ENCODE measurements around the gene KRTAP2-3.

KRTAP2-3 gene

GRCh38 chr17:41029633-41030245, 30.2 kb downstream of the KRTAP2-3 start, which contains the start of gene KRTAP1-4:
Gene KRTAP1-4, minus strand, starts transcription at chr17:41030195. Its CDS starts 117 bp downstream, at chr17:41030078.
- no peak for DNase-seq

GRCh38 chr17:41026715-41027471, 33.0 kb downstream of the KRTAP2-3 start, which contains the start of gene KRTAP1-5:
Gene KRTAP1-5, minus strand, starts transcription at chr17:41027208. Its CDS starts 53 bp downstream, at chr17:41027155.
- DNase-seq, result peak; percentile 83

- peak; percentile 86 for DNase-seq
These were observed 35.2 kb downstream of the KRTAP2-3 start for GRCh38 chr17:41024697-41025096.

GRCh38 chr17:41020336-41020735, 39.6 kb downstream of the KRTAP2-3 start:
- DNase-seq, result no peak

GRCh38 chr17:41019415-41019814, 40.5 kb downstream of the KRTAP2-3 start:
- DNase-seq, result no peak

GRCh38 chr17:41018541-41018940, 41.4 kb downstream of the KRTAP2-3 start:
- DNase-seq, result no peak

- DNase-seq, result no peak
These were observed 43.2 kb downstream of the KRTAP2-3 start for GRCh38 chr17:41016578-41017215.

GRCh38 chr17:41015454-41015853, 44.5 kb downstream of the KRTAP2-3 start:
- DNase-seq, result no peak

- peak; percentile 69 for DNase-seq
These were observed 46.3 kb downstream of the KRTAP2-3 start for GRCh38 chr17:41013606-41014005.

- no peak for DNase-seq
These were observed 46.7 kb downstream of the KRTAP2-3 start for GRCh38 chr17:41013181-41013580.

- DNase-seq, result no peak
These were observed 47.4 kb downstream of the KRTAP2-3 start for GRCh38 chr17:41012326-41013120.

- no peak for DNase-seq
These were observed 49.5 kb downstream of the KRTAP2-3 start for GRCh38 chr17:41010441-41010840.

GRCh38 chr17:41009936-41010335, 50.0 kb downstream of the KRTAP2-3 start:
- no peak for DNase-seq

- no peak for DNase-seq
These were observed 50.6 kb downstream of the KRTAP2-3 start for GRCh38 chr17:41009301-41009760.

Measured in fibroblast of skin of scalp (primary cell).